Neural cell (in vitro differentiated cells): Measurements from ENCODE around the gene HMGB3.

Experiments used
- CTCF ChIP-seq: fragments of 450-650 bp; IDR thresholded peaks from 2 replicates; pipeline ENCODE4 v1.5.1; 2014; ENCODE audit warnings: antibody characterized with exemption, mild to moderate bottlenecking, moderate library complexity; ENCODE audit not compliant: poor library complexity, severe bottlenecking
- POLR2AphosphoS5 ChIP-seq: IDR thresholded peaks from 2 replicates; pipeline ENCODE4 v1.6.1; 2012

GRCh38 chrX:150933945-150934350 lies 49.2 kb upstream of the HMGB3 start:
- TF ChIP-seq CTCF: no peak
- no peak for TF ChIP-seq POLR2AphosphoS5
